Chondrocyte (in vitro differentiated cells): ENCODE results near the gene FAM13A. TPM values are rescaled to one million over a fixed set of nuclear protein-coding genes. Genes with fewer than 3 reads are reported as not detected.
A peak's percentile ranks its signal among the peaks of the same experiment; 100 is the strongest.

ENCODE experiments used
- DNase-seq: peaks from one replicate; pipeline ENCODE4 v3.0.0; 2021; ENCODE audit warnings: mixed read lengths, low spot score
- H3K27ac Mint-ChIP-seq: one replicate; pipeline ENCODE4 v1.8.0; 2021; ENCODE audit warnings: mild to moderate bottlenecking, moderate library complexity, mixed read lengths; ENCODE audit not compliant: unreplicated experiment
- H3K27me3 Mint-ChIP-seq: 2 replicates; pipeline ENCODE4 v1.8.0; 2021; ENCODE audit warnings: low read depth, mixed read lengths
- H3K36me3 Mint-ChIP-seq: 2 replicates; pipeline ENCODE4 v1.8.0; 2021; ENCODE audit warnings: low read depth, mixed read lengths
- H3K4me1 Mint-ChIP-seq: 2 replicates; pipeline ENCODE4 v1.8.0; 2021; ENCODE audit warnings: low read depth, mild to moderate bottlenecking, mixed read lengths
- H3K4me3 Mint-ChIP-seq: one replicate; pipeline ENCODE4 v1.8.0; 2021; ENCODE audit warnings: mild to moderate bottlenecking, moderate library complexity, mixed read lengths; ENCODE audit not compliant: unreplicated experiment
- H3K9me3 Mint-ChIP-seq: 2 replicates; pipeline ENCODE4 v1.8.0; 2021; ENCODE audit warnings: low read depth, mixed read lengths
- CTCF ChIP-seq: fragments of 200-600 bp; sonication (generic); IDR thresholded peaks from 2 replicates; pipeline ENCODE4 v1.5.0; 2021; ENCODE audit warnings: antibody characterized with exemption, mild to moderate bottlenecking, moderate library complexity
- total RNA-seq: library from RNA; stranded (reverse); gene quantifications from 3 replicates; pipeline ENCODE4 v1.2.1, GENCODE V29; 2021

The FAM13A gene
- total RNA-seq, 1 donor from 2014 or later = 10.5 TPM

GRCh38 chr4:88765729-88766128, 291.3 kb downstream of the FAM13A start:
- no peaks in the 10 kb centered on the region for H3K27me3 Mint-ChIP-seq
- H3K4me1 Mint-ChIP-seq = peaks cover 27% of the 10 kb centered on the region
- TF ChIP-seq CTCF = no peak
- H3K4me3 Mint-ChIP-seq = no peak overlapping the region
- H3K36me3 Mint-ChIP-seq = peaks cover 4% of the 10 kb centered on the region
- H3K27ac Mint-ChIP-seq = peak overlapping the region; percentile 85
- no peak for DNase-seq
- H3K9me3 Mint-ChIP-seq = no peaks in the 10 kb centered on the region

- Mint-ChIP-seq H3K9me3 (no peaks in the 10 kb centered on the region), H3K27ac (no peak overlapping the region), H3K36me3 (peaks cover 3% of the 10 kb centered on the region), H3K4me3 (no peak overlapping the region), H3K27me3 (no peaks in the 10 kb centered on the region), H3K4me1 (peaks cover 44% of the 10 kb centered on the region)
- no peak for TF ChIP-seq CTCF
- no peak for DNase-seq
Measured at GRCh38 chr4:88763075-88763474, 293.9 kb downstream of the FAM13A start.

- DNase-seq = no peak
- no peak overlapping the region for H3K4me3 Mint-ChIP-seq
- TF ChIP-seq CTCF = no peak
- H3K27ac Mint-ChIP-seq = peak overlapping the region; percentile 1
- peaks cover 3% of the 10 kb centered on the region for H3K36me3 Mint-ChIP-seq
- H3K4me1 Mint-ChIP-seq = peaks cover 55% of the 10 kb centered on the region
- no peaks in the 10 kb centered on the region for H3K9me3 Mint-ChIP-seq
- no peaks in the 10 kb centered on the region for H3K27me3 Mint-ChIP-seq
Measured at GRCh38 chr4:88761861-88762523, 295.0 kb downstream of the FAM13A start.

GRCh38 chr4:88761342-88761741, 295.6 kb downstream of the FAM13A start:
- Mint-ChIP-seq H3K27ac (no peak overlapping the region), H3K9me3 (no peaks in the 10 kb centered on the region), H3K27me3 (no peaks in the 10 kb centered on the region), H3K36me3 (no peaks in the 10 kb centered on the region), H3K4me3 (no peak overlapping the region), H3K4me1 (peaks cover 59% of the 10 kb centered on the region)
- no peak for DNase-seq
- TF ChIP-seq CTCF = no peak

- H3K4me1 Mint-ChIP-seq = peaks cover 48% of the 10 kb centered on the region
- no peak for TF ChIP-seq CTCF
- H3K4me3 Mint-ChIP-seq = no peak overlapping the region
- H3K36me3 Mint-ChIP-seq = no peaks in the 10 kb centered on the region
- no peaks in the 10 kb centered on the region for H3K27me3 Mint-ChIP-seq
- no peak for DNase-seq
- no peaks in the 10 kb centered on the region for H3K9me3 Mint-ChIP-seq
- no peak overlapping the region for H3K27ac Mint-ChIP-seq
Measured at GRCh38 chr4:88759895-88760290, 297.1 kb downstream of the FAM13A start.
